ENCODE data around the gene STK26. TPM values are rescaled to one million over a fixed set of nuclear protein-coding genes. Genes with fewer than 3 reads are reported as not detected.

Gene STK26
- 4.8 and 9.1 TPM in 2 replicates for total RNA-seq

GRCh38 chrX:132022967-132023895, at the start of gene STK26:
Gene STK26 (plus strand): TSS chrX:132023302. CDS start chrX:132023618, 316 bp downstream.
- peak within 1 kb of the TSS; percentile 65 for H3K4me3 ChIP-seq (ENCODE audit: low read depth, low read length)
- TF ChIP-seq CTCF (IDR thresholded peaks at IDR 0.05; ENCODE audit: insufficient read depth, low read depth, low read length), result no peak
- DNase-seq (ENCODE audit: low read depth), result peak; percentile 57

- peak; percentile 65 for DNase-seq (ENCODE audit: low read depth)
- no peak overlapping the region for H3K4me3 ChIP-seq (ENCODE audit: low read depth, low read length)
- TF ChIP-seq CTCF (IDR thresholded peaks at IDR 0.05; ENCODE audit: insufficient read depth, low read depth, low read length), result no peak
Observed at GRCh38 chrX:131975851-131976250, 47.3 kb upstream of the STK26 start.

GRCh38 chrX:131977619-131978018, 45.5 kb upstream of the STK26 start:
- TF ChIP-seq CTCF (IDR thresholded peaks at IDR 0.05; ENCODE audit: insufficient read depth, low read depth, low read length), result no peak
- DNase-seq (ENCODE audit: low read depth), result peak; percentile 17
- H3K4me3 ChIP-seq (ENCODE audit: low read depth, low read length), result no peak overlapping the region

- no peak overlapping the region for H3K4me3 ChIP-seq (ENCODE audit: low read depth, low read length)
- DNase-seq (ENCODE audit: low read depth), result no peak
Observed at GRCh38 chrX:131979116-131979515, 44.0 kb upstream of the STK26 start.

GRCh38 chrX:131985526-131986049, 37.5 kb upstream of the STK26 start:
- no peak for DNase-seq (ENCODE audit: low read depth)
- no peak overlapping the region for H3K4me3 ChIP-seq (ENCODE audit: low read depth, low read length)
- TF ChIP-seq CTCF (IDR thresholded peaks at IDR 0.05; ENCODE audit: insufficient read depth, low read depth, low read length), result no peak

More at GRCh38 chrX:131979116-131979515, 44.0 kb upstream of the STK26 start:
- TF ChIP-seq CTCF (IDR thresholded peaks at IDR 0.05; ENCODE audit: insufficient read depth, low read depth, low read length), result no peak

GRCh38 chrX:131987252-131987651, 35.9 kb upstream of the STK26 start:
- TF ChIP-seq CTCF (IDR thresholded peaks at IDR 0.05; ENCODE audit: insufficient read depth, low read depth, low read length), result no peak
- no peak for DNase-seq (ENCODE audit: low read depth)
- no peak overlapping the region for H3K4me3 ChIP-seq (ENCODE audit: low read depth, low read length)

Measured in fibroblast of villous mesenchyme (primary cell).